ENCODE measurements around the gene DTNB.

DNA sequence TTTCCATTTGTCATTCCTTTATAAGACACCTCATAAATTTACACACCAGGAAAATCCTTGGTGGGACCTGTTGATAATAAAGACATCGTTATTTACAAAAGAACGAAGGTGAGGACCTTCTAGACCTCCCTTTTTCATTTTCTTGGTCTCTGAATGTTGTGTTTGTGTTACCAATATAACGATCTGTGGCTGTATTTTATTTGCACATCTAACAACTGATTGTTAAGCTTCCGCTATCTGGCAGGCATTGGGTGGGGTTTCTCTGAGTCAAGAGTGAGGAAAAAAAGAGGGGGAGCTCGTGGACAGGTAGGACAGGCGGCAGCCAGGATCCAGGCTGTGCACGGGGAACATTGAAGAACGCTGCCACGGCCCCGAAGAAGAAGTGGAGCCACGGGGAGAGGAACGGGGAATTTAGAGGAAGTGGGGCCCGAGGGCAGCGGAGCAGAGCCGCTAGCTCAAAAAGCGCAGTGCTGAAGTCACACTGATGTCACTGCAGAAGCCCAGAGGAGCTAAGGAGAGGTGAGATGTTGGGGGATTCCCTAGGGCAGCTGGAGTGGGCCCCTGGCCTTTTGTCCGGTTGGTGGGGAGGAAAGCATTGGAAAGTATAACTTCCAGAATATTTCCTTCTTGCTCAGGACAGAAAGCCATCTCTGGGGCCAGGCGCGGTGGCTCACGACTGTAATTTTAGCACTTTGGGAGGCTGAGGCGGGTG lies 310.8 kb downstream of the DTNB start:
- TF ChIP-seq, protein P1, sequence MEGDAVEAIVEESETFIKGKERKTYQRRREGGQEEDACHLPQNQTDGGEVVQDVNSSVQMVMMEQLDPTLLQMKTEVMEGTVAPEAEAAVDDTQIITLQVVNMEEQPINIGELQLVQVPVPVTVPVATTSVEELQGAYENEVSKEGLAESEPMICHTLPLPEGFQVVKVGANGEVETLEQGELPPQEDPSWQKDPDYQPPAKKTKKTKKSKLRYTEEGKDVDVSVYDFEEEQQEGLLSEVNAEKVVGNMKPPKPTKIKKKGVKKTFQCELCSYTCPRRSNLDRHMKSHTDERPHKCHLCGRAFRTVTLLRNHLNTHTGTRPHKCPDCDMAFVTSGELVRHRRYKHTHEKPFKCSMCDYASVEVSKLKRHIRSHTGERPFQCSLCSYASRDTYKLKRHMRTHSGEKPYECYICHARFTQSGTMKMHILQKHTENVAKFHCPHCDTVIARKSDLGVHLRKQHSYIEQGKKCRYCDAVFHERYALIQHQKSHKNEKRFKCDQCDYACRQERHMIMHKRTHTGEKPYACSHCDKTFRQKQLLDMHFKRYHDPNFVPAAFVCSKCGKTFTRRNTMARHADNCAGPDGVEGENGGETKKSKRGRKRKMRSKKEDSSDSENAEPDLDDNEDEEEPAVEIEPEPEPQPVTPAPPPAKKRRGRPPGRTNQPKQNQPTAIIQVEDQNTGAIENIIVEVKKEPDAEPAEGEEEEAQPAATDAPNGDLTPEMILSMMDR (IDR thresholded peaks at IDR 0.05) = no peak
- no peak for TF ChIP-seq POLR2A (IDR thresholded peaks at IDR 0.05)

Measured in uterus (tissue), 2 donors.